ENCODE measurements around the gene BEGAIN.
A peak's percentile ranks its signal among the peaks of the same experiment; 100 is the strongest.

The BEGAIN gene

GRCh38 chr14:100551056-100551455 lies 36.2 kb downstream of the BEGAIN start:
- TF ChIP-seq POLR2AphosphoS5 (IDR thresholded peaks at IDR 0.05; ENCODE audit: low read depth, low read length), result no peak
- TF ChIP-seq POLR2A (IDR thresholded peaks at IDR 0.05; ENCODE audit: low read depth, low read length), result no peak
- no peak for TF ChIP-seq TAF1 (IDR thresholded peaks at IDR 0.05; ENCODE audit: borderline replicate concordance, low read depth, low read length)
- DNase-seq (ENCODE audit: insufficient read length) (no peak), FAIRE-seq (no peak)

GRCh38 chr14:100549834-100550625 lies 37.2 kb downstream of the BEGAIN start:
- DNase-seq (ENCODE audit: insufficient read length), result no peak
- TF ChIP-seq POLR2AphosphoS5 (IDR thresholded peaks at IDR 0.05; ENCODE audit: low read depth, low read length), result no peak
- no peak for TF ChIP-seq TAF1 (IDR thresholded peaks at IDR 0.05; ENCODE audit: borderline replicate concordance, low read depth, low read length)
- TF ChIP-seq POLR2A (IDR thresholded peaks at IDR 0.05; ENCODE audit: low read depth, low read length), result no peak
- no peak for FAIRE-seq

- FAIRE-seq (no peak), DNase-seq (ENCODE audit: insufficient read length) (no peak)
- TF ChIP-seq POLR2AphosphoS5 (IDR thresholded peaks at IDR 0.05; ENCODE audit: low read depth, low read length) (no peak), POLR2A (IDR thresholded peaks at IDR 0.05; ENCODE audit: low read depth, low read length) (no peak), TAF1 (IDR thresholded peaks at IDR 0.05; ENCODE audit: borderline replicate concordance, low read depth, low read length) (no peak)
Observed at GRCh38 chr14:100548939-100549338, 38.3 kb downstream of the BEGAIN start.

DNA sequence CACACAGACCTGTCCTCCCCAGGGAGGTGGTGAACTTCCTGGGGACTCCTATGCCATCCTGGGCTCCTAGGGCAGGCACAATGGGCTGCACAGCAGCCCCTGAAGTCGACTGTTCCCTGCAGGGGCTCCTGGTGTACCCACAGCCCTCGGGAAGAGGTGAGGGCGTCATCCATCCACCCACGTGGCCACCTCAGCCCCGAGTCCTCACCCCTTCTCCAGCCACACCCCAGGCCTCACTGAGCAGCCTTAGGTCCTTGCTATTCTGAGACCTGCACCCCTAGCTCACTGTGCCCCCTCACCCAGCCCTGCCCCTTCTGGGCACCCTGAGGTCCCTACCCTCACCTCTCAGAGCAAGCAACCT lies 38.9 kb downstream of the BEGAIN start:
- no peak for TF ChIP-seq TAF1 (IDR thresholded peaks at IDR 0.05; ENCODE audit: borderline replicate concordance, low read depth, low read length)
- TF ChIP-seq POLR2A (IDR thresholded peaks at IDR 0.05; ENCODE audit: low read depth, low read length), result no peak
- no peak for DNase-seq (ENCODE audit: insufficient read length)
- FAIRE-seq, result no peak

GRCh38 chr14:100547633-100548294 lies 39.5 kb downstream of the BEGAIN start:
- FAIRE-seq, result no peak
- TF ChIP-seq TAF1 (IDR thresholded peaks at IDR 0.05; ENCODE audit: borderline replicate concordance, low read depth, low read length) (no peak), POLR2A (IDR thresholded peaks at IDR 0.05; ENCODE audit: low read depth, low read length) (no peak), POLR2AphosphoS5 (IDR thresholded peaks at IDR 0.05; ENCODE audit: low read depth, low read length) (no peak)
- no peak for DNase-seq (ENCODE audit: insufficient read length)

DNA sequence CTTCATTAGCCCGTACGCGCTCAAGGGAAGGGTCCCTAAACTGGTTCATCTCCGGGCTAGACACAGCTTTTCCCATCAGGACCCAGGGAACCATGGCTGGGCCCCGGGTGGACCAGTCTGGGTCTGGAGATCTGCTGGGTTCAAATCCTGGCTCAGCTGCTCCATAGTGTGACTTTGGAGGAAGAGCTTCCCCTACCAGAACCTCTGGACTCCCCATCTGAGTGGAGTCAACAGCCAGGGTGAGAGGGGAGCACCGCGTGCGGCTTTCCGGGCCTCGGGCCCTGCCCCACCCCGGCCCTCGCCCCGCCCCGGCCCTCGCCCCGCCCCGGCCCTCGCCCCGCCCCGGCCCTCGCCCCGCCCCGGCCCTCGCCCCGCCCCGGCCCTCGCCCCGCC lies 41.2 kb downstream of the BEGAIN start:
- no peak for TF ChIP-seq POLR2AphosphoS5 (IDR thresholded peaks at IDR 0.05; ENCODE audit: low read depth, low read length)
- no peak for TF ChIP-seq TAF1 (IDR thresholded peaks at IDR 0.05; ENCODE audit: borderline replicate concordance, low read depth, low read length)
- no peak for TF ChIP-seq POLR2A (IDR thresholded peaks at IDR 0.05; ENCODE audit: low read depth, low read length)
- DNase-seq (ENCODE audit: insufficient read length) (peak; percentile 61), FAIRE-seq (no peak)

GRCh38 chr14:100545359-100545758 lies 41.9 kb downstream of the BEGAIN start:
- DNase-seq (ENCODE audit: insufficient read length) (no peak), FAIRE-seq (no peak)
- TF ChIP-seq POLR2A (IDR thresholded peaks at IDR 0.05; ENCODE audit: low read depth, low read length), result no peak
- TF ChIP-seq POLR2AphosphoS5 (IDR thresholded peaks at IDR 0.05; ENCODE audit: low read depth, low read length), result no peak
- TF ChIP-seq TAF1 (IDR thresholded peaks at IDR 0.05; ENCODE audit: borderline replicate concordance, low read depth, low read length), result no peak

GRCh38 chr14:100544506-100545141 lies 42.6 kb downstream of the BEGAIN start:
- TF ChIP-seq TAF1 (IDR thresholded peaks at IDR 0.05; ENCODE audit: borderline replicate concordance, low read depth, low read length) (no peak), POLR2A (IDR thresholded peaks at IDR 0.05; ENCODE audit: low read depth, low read length) (no peak), POLR2AphosphoS5 (IDR thresholded peaks at IDR 0.05; ENCODE audit: low read depth, low read length) (no peak)
- no peak for FAIRE-seq
- no peak for DNase-seq (ENCODE audit: insufficient read length)

- FAIRE-seq (no peak), DNase-seq (ENCODE audit: insufficient read length) (no peak)
- TF ChIP-seq TAF1 (IDR thresholded peaks at IDR 0.05; ENCODE audit: borderline replicate concordance, low read depth, low read length), result no peak
Observed at GRCh38 chr14:100543471-100544455, 43.5 kb downstream of the BEGAIN start.

DNA sequence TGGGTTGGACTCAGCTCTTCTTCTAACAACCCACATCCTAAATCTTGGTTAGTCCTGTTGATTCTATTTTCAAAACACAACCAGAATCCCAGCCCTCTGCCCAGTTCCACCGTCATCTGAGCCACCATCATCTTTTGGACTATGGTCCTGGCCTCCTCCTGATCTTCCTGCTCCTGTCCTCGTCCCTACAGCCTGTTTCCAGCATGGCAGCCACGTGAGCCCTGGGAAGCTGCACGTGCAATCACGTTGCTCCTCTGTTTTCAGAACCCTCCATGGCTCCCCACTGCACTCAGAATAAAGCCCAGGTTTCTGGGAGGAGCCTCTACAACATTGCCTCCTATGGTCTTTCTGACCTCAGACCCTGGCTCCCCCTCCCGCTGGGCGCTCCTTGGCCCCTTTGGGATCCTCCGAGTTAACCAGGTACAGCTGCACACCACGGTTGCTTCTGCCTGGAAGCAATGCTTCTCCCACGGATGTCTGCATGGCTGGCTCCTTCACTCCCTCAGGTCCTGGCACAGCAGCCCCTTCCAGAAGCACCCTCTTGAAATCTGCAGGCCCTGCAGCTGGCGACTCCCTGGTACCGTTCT lies 44.5 kb downstream of the BEGAIN start:
- FAIRE-seq, result no peak
- no peak for TF ChIP-seq TAF1 (IDR thresholded peaks at IDR 0.05; ENCODE audit: borderline replicate concordance, low read depth, low read length)
- no peak for TF ChIP-seq POLR2AphosphoS5 (IDR thresholded peaks at IDR 0.05; ENCODE audit: low read depth, low read length)
- TF ChIP-seq POLR2A (IDR thresholded peaks at IDR 0.05; ENCODE audit: low read depth, low read length), result no peak
- no peak for DNase-seq (ENCODE audit: insufficient read length)

Data from GM12892 (cell line).